HG02943 (cell line): ENCODE measurements around the gene COX4I1.
"Not testable (repeated sequence)": the region's sequence is repeated elsewhere in the genome, so short reads cannot be mapped to it uniquely, and the experiment has no call there.

Source experiments
- ATAC-seq: cut with Tn5 transposase; IDR thresholded peaks from one replicate; pipeline ENCODE4 v1.9.1; 2021; ENCODE audit warnings: mild to moderate bottlenecking, low read depth, moderate library complexity; ENCODE audit not compliant: unreplicated experiment

COX4I1 gene

DNA sequence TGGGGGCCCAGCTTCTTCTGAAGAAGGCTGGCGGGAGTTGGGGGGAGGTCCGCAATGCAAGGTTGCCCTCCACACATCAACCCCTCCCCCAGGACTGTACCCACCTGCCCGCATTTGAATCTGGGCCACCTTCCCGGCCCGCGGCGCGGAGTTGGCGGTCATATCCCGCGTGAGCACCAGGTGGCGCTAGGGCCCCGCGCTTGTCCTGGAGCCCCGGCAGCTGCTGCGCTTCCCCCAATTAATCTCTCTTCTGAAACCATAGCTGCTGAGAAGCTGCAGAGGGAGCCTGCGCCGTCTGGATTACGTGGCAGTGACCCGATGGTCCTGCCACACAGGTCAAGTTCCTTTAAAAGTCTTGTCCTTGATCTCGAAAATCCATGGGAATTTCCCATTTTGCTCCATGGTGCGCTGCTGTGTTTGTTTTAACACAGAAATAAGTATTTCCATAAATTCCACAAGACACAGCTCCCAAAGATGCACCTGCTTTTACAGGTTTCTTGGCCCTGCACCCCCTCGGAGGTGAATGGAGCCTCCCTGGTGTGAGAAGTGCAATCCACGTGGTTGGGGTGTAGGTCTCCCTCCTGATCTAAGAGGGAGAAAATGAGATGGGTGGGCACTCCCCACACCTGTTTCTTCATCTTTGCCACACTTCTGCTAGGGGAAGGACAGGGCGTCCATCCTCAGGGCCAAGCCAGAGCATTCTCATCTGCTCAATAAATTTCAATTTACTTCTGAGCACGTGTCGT, 22.1 kb downstream of the COX4I1 start:
- no peak for ATAC-seq

DNA sequence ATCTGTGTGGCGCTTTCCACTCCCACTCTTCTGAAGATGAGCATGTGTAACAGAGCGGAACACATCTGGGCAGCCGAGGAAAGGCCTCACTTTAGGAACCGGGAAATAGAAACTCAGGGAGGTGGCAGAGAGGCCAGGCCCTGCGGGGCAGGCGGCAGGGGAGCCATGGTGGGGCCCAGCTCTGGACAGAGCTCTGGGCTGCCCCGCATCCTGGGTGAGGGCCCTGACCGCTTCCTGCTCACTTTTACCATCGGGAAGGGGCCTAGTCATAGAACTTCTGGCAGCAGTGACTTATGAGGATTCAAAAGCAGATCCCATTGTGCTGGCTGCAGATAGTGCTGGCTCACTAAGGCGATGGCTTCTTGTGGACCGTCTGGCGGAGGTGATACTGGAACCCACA, 22.6 kb downstream of the COX4I1 start:
- no peak for ATAC-seq

DNA sequence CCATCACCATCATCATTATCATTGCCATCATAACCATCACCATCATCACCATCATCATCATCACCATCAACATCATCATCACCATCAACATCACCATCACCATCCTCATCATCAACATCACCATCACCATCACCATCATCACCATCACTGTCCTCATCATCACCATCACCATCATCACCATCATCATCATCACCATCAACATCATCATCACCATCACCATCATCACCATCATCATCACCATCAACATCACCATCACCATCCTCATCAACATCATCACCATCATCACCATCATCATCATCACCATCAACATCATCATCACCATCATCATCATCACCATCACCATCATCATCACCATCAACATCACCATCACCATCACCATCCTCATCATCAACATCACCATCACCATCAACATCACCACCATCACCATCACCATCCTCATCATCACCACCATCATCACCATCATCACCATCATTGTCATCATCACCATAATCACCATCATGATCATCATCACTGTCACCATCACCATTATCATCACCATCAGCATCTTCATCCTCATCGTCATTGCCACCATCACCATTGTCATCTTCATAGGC, 23.9 kb downstream of the COX4I1 start:
- no peak for ATAC-seq

DNA sequence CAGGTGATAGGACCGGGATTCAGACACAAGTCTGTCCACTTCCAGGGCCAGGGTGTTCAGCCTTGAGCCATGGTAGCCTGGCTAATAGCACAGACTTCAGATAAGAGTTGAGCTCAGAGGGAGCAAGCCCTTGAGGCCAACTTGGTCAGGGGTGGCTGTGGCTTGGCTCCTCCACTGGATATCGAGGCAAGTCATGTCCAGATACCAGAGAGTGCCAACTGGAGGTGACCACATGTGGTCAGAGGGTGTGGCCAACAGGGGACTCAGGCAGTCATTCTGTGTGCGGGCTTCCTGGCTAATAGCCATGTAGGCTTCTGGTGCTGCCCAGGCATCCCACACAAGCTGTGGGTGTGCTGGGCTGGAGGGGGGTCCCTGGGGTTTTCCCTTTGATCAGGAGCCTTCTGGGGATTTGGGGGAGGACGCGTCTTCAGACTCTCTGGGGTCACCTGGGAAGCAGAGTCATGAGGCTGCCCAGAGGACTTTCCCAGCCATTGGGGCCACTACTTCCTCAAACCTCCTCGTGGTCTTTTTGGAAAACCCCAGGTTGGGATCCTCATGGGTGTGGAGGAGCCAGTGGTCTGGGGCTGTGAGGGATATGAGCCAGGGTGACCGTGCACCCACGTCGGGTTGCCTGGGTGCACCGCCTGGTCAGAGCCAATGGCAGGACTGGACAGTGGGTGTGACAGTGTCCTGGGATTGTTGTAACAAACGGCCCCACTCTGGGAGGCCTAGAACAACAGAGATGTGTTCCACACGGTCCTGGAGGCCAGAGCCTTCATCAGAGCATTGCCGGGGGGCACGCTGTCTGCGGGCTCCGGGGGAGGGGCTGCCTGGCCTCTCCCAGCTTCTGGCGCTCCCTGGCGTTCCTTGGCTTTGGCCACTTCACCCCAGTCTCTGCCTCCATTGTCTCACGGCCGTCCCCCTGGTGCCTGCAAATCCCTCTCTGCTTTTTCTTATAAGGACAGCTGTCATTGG, 25.0 kb downstream of the COX4I1 start:
- no peak for ATAC-seq

DNA sequence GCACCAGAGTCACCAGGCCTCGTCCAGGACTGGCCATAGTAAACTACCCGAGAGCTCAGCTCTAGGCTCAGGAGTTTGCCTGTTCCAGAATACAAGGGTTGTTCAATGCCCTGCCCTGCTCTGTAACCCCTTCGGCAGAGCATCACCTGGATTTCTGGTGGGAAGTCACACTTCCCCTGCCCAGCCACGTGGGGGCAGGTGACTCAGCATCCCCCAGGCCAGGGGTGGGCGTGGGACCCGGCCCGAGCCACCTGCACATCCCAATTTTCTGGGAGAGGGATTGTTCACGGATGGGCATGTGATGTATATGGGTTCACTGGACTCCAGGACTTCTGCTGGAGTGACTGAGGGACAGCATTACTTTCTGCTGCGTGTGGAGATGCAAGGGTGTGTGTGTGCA, 25.8 kb downstream of the COX4I1 start:
- no peak for ATAC-seq

DNA sequence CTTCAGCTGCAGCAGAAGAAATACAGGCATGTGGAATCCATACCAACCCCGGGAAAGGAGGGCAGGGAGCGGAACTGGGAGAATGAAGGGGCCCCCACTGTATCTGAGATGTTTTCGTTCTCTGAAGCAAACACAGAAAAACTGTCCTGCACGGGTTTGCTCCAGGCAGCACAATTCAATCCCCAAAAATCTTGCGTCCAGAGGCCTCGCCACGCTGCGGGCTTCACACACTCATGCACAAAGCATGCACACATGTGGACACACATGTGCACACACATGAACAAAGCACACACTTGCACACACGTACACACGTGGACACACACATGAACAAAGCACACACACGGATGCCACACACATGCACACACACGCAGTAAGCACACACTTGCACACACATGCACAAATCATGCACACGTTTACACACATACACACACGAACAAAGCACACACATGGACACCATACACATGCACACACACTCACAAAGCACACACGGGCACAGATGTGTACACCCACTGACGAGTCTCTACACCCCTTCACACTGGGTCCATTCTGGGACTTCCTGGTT, 27.3 kb downstream of the COX4I1 start:
- ATAC-seq, result no peak

DNA sequence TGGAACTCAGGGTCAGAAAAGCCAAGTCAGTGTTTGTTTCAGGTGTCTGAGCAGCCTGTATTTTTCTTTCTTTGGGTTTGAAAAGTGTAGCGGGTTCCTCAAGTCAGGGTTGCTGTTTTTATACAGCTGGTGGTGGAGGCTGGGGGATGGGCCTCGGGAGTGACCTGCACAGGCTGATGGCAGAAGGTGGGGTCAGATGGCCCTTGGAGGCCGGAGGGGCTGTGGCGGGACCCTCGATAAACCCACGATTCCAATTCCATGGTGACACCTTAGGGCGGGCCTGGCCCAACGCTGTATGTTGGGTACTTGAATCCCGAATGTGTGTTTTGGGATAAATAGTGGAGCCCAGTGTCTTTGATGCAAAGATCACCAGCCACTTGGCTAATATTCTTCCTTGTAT, 28.7 kb downstream of the COX4I1 start:
- ATAC-seq, result no peak

DNA sequence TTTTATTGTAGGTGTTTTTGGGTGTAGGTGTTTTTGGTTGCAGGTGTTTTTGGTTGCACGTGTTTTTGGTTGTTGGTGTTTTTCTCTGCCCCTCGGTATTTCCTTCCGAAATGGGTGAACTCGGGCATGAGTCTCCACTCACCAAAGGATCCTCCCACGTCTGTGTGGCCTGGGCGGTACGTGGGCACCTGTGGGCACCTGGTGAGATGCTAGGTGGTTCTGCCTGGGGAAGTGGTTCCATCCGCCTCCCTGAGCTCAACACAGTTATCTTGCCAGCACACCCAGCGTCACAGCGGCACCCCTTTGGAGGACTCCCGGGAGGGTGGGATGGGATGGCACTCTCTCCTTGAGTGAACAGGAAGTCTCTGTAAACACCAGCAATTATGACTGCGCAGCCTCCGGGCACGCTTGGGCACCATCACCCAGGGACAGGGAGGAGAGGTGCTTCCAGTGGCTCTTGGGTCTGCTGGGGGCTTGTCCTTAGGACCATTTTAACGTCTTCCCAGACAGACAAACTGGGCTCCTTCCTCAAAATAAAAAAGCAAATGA, 29.8 kb downstream of the COX4I1 start:
- ATAC-seq, result no peak

DNA sequence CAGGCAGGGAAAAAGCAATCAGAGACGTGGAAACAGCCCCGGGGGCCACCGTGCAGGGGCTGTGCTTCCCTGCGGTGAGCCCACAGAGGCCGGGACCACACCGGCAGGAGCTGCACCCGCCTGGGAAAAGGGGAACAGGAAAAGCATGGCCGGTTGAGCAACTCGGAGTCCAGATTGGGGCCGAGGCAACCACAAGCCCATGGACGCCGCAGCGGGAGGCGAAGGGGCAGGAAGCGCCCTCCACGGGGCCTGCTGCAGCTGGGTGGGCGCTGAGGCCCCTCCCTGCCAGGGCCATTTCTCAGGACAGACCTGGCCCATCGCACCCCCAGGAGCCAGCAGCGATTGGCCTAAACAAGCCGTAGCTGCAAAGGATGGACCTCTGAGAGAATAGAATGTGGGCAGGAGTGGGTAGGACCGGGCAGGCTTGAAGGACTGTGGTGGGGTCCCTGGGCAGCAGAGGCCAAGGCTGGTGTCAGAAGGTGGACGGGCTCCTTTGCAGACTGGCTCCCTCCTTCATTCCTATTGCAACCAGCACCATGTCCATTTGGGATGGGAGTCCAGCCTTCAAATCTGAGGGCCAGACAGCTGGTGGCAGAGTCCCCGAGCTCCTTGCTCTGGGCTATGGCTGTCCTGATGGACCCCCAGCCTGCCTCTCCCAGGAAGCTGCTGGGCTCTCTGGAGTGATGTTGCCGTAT, 30.4 kb downstream of the COX4I1 start:
- ATAC-seq, result no peak

DNA sequence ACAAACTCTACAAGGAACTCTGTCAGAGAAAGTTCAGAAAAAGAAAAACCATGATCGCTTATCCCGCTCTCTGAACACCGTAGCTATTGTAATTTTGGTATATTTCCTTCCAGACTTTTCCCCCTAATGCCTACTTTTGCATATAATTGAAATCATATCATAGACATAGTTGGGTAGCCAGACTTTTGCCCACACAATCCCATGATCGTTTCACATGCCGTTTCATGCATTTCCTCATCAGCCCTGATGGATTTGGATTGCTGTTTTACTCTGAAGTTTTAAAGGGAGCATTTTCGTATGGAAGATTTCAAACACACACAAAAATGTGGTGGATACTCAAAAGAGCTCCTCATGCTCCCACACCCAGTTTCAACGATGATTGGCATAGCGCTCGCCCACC, 31.3 kb downstream of the COX4I1 start:
- ATAC-seq, result no peak

DNA sequence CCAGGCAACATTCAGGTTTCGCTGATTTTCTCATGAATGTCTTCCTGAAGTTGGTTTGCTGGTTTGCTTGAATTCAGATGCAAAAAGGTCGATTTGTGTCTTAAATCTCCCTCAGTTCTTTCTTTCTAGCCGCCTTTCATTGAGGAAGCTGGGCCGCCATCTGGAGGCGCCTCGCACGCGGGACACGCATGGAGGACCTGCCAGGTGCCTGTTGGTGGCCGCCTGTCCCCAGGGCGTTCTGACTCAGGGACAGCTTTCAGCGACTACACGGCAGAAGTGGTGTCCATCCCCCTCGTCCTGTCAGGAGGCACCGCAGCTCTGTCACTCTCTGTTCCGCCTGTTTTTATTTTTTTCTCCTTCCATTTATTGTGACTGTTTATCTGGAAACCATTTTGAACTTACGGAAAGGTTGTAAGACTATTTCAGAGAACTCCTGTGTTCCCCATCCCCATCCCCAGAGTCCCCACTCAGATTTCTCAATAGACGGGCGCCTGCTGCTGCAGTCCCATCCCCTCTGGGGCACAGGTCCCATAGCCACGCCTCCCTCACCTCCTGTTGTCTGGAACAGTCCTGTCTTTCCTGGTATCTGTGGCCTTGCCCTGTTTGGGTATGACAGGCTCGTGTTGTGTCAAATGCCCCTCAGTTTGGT, 33.2 kb downstream of the COX4I1 start:
- ATAC-seq, result no peak

DNA sequence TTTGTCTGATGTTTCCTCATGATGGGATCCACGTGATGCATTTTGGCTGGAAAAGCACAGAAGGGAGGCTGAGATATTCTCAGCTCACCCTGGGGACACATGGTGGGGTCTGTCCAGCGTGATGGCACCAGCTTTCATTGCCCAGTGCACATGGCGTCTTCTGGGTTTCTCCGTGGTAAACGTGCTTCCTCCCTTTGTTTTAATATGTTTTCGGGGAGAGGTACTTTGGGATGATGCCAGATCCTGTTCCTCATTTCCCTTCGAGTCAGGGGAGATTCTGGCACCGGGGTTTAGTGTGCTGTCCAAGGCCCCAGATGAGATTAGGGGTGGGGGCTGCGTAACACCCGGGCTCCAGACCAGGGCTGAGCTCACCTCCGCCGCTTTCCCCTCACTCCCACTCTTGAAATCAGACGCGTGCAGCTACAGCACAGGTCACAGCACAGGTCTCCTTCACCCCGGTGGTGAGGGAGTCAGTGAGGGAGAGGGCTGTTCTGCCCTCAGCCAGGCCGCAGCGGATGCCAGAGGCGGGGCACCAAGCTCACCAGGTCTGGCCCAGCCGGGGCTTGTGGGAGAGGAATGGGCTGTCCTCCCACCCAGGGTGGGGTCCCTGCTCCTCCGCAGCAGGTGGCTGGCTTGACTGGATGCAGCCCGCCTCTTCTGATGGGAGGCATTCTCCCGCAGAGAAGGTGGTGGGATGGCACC, 33.9 kb downstream of the COX4I1 start:
- ATAC-seq, result no peak

DNA sequence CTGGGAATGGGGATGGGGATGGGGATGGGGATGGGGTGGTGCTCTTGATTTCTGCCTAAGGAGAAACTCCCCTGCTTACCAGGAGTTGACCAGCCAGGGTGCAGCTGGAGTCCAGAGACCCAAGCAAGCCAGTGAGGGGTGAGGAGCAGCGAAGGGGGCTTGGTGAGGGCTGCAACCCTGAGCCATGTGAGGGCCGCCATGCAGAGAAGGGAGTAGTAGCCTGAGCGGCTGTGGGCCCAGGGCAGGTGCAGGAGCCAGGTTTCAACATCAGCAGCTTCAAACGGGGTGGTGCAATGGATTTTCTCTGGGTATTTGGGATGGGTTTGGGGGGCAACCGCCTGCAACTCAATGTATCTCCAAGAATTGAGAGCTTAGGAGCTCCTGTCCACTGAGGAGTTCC, 35.2 kb downstream of the COX4I1 start:
- ATAC-seq, result no peak

DNA sequence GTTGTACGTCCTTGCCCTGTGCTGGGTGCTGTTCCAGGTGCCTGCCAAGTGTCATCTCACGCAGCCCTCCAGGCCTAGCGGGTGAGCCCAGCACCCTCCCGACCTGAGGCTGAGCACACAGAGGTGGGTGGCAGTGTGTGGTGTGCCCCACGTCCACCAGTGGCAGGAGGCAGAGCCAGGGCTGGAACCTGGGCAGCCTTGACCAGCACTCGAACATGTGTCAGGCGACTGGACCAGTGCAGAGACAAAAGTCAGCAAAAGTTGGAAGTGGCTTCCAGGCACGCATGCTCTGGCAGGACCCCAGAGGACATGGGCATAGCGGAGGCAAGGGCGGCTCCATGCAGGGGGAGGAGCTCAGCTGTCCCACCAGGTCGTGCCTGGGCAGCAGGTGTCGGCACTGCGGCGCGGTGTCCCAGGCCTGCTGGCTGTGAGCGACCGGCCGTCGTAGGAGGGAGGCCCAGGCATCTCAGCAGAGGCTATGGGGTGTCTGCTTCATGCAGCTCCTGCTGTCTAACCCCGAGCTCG, 35.8 kb downstream of the COX4I1 start:
- no peak for ATAC-seq

DNA sequence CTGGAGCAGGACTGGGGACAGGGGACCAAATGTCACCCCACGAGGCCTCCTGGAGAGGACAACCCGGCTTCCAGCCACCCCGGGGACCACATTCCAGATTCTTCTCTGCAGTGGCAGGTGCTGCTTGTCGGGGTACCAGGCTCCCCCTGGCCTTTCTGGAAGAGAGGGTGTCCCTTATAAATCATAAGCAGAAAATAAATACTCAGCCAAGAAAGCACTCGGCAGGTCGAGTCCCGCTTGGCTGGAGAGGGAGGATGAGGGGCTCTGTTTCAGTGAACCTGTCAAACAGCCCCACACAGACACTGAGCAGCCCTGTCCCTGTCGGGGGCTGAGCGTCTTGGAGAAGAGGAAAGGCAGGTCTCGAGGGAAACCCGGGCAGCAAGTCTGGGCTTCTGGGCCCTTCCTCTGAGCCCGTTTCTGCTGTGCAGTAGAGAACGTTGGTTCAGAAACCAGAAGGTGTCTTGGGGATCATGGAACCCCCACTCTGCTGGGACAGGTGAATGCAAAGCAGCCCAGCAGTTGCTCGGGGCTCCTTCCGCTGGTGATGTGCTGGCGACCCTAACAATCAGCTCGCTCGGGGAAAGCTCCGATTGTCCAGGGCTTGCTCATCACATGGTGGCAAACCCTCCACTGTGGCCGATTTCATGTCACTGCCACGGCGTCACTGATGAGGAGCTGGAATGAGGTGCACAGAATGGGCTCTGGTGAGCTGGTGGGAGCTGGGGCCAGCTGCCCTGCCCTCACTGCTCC, 36.6 kb downstream of the COX4I1 start:
- no peak for ATAC-seq

DNA sequence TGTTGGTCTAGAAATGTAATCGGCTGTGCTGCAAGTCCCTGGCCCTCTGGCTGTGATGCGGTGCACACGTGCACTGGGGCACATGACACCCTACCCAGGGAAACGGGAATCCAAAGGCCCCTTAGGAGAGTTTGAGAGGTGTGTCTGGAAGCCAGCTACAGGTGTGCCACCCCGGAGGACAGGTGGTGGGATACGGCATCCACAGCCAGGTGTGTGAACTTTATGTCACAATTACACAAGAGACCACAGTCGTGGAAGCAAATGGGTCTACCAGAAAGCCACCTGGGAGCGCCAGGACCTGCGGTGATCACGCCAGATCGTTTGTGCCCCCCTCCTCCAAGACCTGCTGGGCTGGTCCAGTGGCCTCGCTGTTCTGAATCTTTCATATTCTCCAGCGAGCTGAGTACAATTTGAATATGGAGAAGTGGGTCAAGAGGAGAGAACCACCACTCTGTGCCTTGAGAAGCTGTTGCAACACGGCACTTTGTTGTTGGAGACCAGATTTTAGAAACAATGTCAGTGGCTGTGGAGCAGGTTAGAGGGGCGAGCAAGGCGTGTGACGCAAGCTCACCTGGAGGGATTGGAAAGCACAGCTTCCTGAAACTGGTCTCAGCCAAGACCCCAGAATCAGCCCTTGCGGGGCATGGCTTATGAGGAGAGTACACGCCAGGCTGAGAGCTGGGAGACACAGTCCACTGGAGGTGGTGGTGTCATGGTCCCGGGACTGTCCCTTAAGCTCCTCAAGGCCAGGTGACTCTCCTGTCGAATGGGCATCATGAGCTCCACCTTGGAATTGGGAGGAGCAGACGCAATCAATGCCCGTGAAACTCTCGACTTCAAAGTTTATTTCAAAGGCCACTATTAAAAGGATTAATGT, 37.4 kb downstream of the COX4I1 start:
- ATAC-seq, result no peak

DNA sequence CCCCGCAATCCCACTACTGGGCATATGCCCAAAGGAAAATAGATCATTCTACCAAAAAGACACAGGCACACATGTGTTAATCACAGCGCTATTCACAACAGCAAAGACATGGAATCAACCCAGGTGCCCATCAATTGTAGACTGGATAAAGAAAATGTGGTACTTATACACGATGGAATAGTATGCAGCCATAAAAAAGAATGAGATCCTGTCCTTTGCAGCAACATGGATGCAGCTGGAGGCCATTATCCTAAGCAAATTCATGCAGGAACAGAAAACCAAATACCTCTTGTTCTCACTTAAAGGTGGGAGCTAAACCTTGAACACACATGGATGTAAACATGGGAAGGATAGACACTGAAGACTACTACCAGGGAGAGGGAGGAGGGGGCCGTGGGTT, 38.2 kb downstream of the COX4I1 start:
- ATAC-seq, result not testable (repeated sequence)
